ENCODE measurements around the gene MKNK2.

GRCh38 chr19:2003874-2004273, 47.2 kb downstream of the MKNK2 start:
- TF ChIP-seq, protein P1, sequence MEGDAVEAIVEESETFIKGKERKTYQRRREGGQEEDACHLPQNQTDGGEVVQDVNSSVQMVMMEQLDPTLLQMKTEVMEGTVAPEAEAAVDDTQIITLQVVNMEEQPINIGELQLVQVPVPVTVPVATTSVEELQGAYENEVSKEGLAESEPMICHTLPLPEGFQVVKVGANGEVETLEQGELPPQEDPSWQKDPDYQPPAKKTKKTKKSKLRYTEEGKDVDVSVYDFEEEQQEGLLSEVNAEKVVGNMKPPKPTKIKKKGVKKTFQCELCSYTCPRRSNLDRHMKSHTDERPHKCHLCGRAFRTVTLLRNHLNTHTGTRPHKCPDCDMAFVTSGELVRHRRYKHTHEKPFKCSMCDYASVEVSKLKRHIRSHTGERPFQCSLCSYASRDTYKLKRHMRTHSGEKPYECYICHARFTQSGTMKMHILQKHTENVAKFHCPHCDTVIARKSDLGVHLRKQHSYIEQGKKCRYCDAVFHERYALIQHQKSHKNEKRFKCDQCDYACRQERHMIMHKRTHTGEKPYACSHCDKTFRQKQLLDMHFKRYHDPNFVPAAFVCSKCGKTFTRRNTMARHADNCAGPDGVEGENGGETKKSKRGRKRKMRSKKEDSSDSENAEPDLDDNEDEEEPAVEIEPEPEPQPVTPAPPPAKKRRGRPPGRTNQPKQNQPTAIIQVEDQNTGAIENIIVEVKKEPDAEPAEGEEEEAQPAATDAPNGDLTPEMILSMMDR (IDR thresholded peaks at IDR 0.05), result no peak
- no peak for TF ChIP-seq EZH2 (IDR thresholded peaks at IDR 0.05; ENCODE audit: borderline replicate concordance, insufficient read depth, low read depth, low read length, poor library complexity, severe bottlenecking)

All from B cell (primary cell).